GM23338 (cell line): ENCODE measurements around the gene NPHP4. TPM values are rescaled to one million over a fixed set of nuclear protein-coding genes. Genes with fewer than 3 reads are reported as not detected.

Experiments
- ATAC-seq: fragments of 200-7000 bp; cut with Tn5 transposase; 3 replicates; pipeline ENCODE4 v1.9.1; 2020
- DNase-seq: peaks from one replicate; pipeline ENCODE4 v3.0.0-alpha.2; 2015; ENCODE audit warnings: low spot score
- H2AFZ ChIP-seq: fragments of 200-600 bp; sonication (generic); 2 replicates; pipeline ENCODE4 v1.8.0; 2016; ENCODE audit warnings: antibody characterized with exemption, mild to moderate bottlenecking, moderate library complexity
- H3F3A ChIP-seq: fragments of 200-600 bp; sonication (generic); replicated peaks from 2 replicates; pipeline ENCODE4 v1.8.0; 2017; ENCODE audit warnings: antibody characterized with exemption, mixed run types, low read depth
- H3K27ac ChIP-seq: fragments of 200-600 bp; sonication (generic); 2 replicates; pipeline ENCODE4 v1.6.1; 2016; ENCODE audit warnings: low read depth
- H3K27me3 ChIP-seq: fragments of 200-600 bp; sonication (generic); 2 replicates; pipeline ENCODE4 v1.8.0; 2016; ENCODE audit warnings: mild to moderate bottlenecking, mixed run types, moderate library complexity; ENCODE audit not compliant: insufficient read depth
- H3K36me3 ChIP-seq: fragments of 200-600 bp; sonication (generic); 2 replicates; pipeline ENCODE4 v1.8.0; 2016; ENCODE audit warnings: mild to moderate bottlenecking; ENCODE audit not compliant: insufficient read depth
- H3K4me1 ChIP-seq: fragments of 200-600 bp; sonication (generic); 2 replicates; pipeline ENCODE4 v1.8.0; 2016; ENCODE audit warnings: mild to moderate bottlenecking, moderate library complexity; ENCODE audit not compliant: insufficient read depth
- H3K4me2 ChIP-seq: fragments of 200-600 bp; sonication (generic); 2 replicates; pipeline ENCODE4 v1.7.1; 2017; ENCODE audit warnings: mixed run types
- H3K4me3 ChIP-seq: fragments of 200-600 bp; sonication (generic); 2 replicates; pipeline ENCODE4 v1.6.1; 2016; ENCODE audit warnings: mixed run types
- H3K79me2 ChIP-seq: fragments of 200-600 bp; sonication (generic); replicated peaks from 2 replicates; pipeline ENCODE4 v1.8.0; 2017; ENCODE audit warnings: mild to moderate bottlenecking; ENCODE audit not compliant: insufficient read depth
- H3K9me2 ChIP-seq: fragments of 200-600 bp; sonication (generic); 2 replicates; pipeline ENCODE4 v1.8.0; 2017; ENCODE audit not compliant: insufficient read depth
- H4K20me1 ChIP-seq: fragments of 200-600 bp; sonication (generic); replicated peaks from 2 replicates; pipeline ENCODE4 v1.8.0; 2017; ENCODE audit warnings: mild to moderate bottlenecking; ENCODE audit not compliant: insufficient read depth
- H3K27ac Mint-ChIP-seq: 2 replicates; pipeline ENCODE4 v1.8.0; 2020; ENCODE audit warnings: inconsistent platforms, mild to moderate bottlenecking, moderate library complexity, mixed read lengths
- H3K27me3 Mint-ChIP-seq: 3 replicates; pipeline ENCODE4 v1.8.0; 2022; ENCODE audit warnings: low read depth, mild to moderate bottlenecking, moderate library complexity, mixed read lengths, inconsistent platforms; ENCODE audit not compliant: insufficient read depth, poor library complexity
- H3K36me3 Mint-ChIP-seq: 3 replicates; pipeline ENCODE4 v1.8.0; 2021; ENCODE audit warnings: low read depth, mild to moderate bottlenecking, inconsistent platforms, moderate library complexity, mixed read lengths
- H3K4me1 Mint-ChIP-seq: 3 replicates; pipeline ENCODE4 v1.8.0; 2020; ENCODE audit warnings: mild to moderate bottlenecking, inconsistent platforms, mixed read lengths
- H3K4me3 Mint-ChIP-seq: 3 replicates; pipeline ENCODE4 v1.8.0; 2021; ENCODE audit warnings: moderate library complexity, mild to moderate bottlenecking, inconsistent platforms, mixed read lengths
- H3K9me3 Mint-ChIP-seq: 3 replicates; pipeline ENCODE4 v1.8.0; 2020; ENCODE audit warnings: moderate library complexity, mild to moderate bottlenecking, inconsistent platforms, mixed read lengths
- CREB1 ChIP-seq: fragments of 250-450 bp; sonication (Bioruptor Pico); IDR thresholded peaks from 2 replicates; pipeline ENCODE4 v1.5.0; 2020; ENCODE audit warnings: low read depth, mild to moderate bottlenecking, moderate library complexity
- EZH2 ChIP-seq: fragments of 200-600 bp; sonication (generic); IDR thresholded peaks from one replicate; pipeline ENCODE4 v1.8.0; 2017; ENCODE audit warnings: antibody characterized with exemption, mild to moderate bottlenecking, low read depth; ENCODE audit not compliant: unreplicated experiment
- EZH2phosphoT487 ChIP-seq: fragments of 200-600 bp; sonication (generic); IDR thresholded peaks from one replicate; pipeline ENCODE4 v1.8.1; 2018; ENCODE audit warnings: antibody characterized with exemption; ENCODE audit not compliant: unreplicated experiment
- JUNB ChIP-seq: IDR thresholded peaks from one replicate; pipeline ENCODE4 v1.6.1; 2016; ENCODE audit warnings: antibody characterized with exemption; ENCODE audit not compliant: unreplicated experiment
- NANOG ChIP-seq: IDR thresholded peaks from 2 replicates; pipeline ENCODE4 v1.6.1; 2016; ENCODE audit warnings: antibody characterized with exemption, borderline replicate concordance
- POLR2AphosphoS5 ChIP-seq: IDR thresholded peaks from 2 replicates; pipeline ENCODE4 v1.6.1; 2016; ENCODE audit warnings: antibody characterized with exemption, low read depth
- STAT1 ChIP-seq: IDR thresholded peaks from one replicate; pipeline ENCODE4 v1.6.1; 2016; ENCODE audit warnings: antibody characterized with exemption; ENCODE audit not compliant: unreplicated experiment
- ZNF114 ChIP-seq: fragments of 250-450 bp; sonication (Bioruptor Pico); IDR thresholded peaks from 2 replicates; pipeline ENCODE4 v1.5.0; 2020; ENCODE audit warnings: mild to moderate bottlenecking, moderate library complexity
- ZNF331 ChIP-seq: fragments of 250-450 bp; sonication (Bioruptor Pico); IDR thresholded peaks from 2 replicates; pipeline ENCODE4 v1.5.0; 2020; ENCODE audit warnings: low read depth, mild to moderate bottlenecking, moderate library complexity
- polyA plus RNA-seq: library from polyadenylated mRNA; unstranded; fragments of >200 nt; fragmentation: Nextera tagmentation; extraction: Ambion mirVana; gene quantifications from 2 replicates; pipeline ENCODE4 v1.2.1, GENCODE V29; 2016
- total RNA-seq: library from RNA; depleted of rRNA; stranded (reverse); fragments of >200 nt; shearing (Covaris generic); gene quantifications from 2 replicates; pipeline ENCODE4 v1.2.3, GENCODE V29; 2014
- TF ChIP-seq, protein P1 (sequence below): fragments of 250-450 bp; sonication (Bioruptor Pico); IDR thresholded peaks from 2 replicates; pipeline ENCODE4 v1.5.0; 2020; ENCODE audit warnings: mild to moderate bottlenecking, moderate library complexity
- TF ChIP-seq, protein P2 (sequence below), 2 experiments: fragments of 200-600 bp in 1 of 2; sonication (generic) in 1 of 2; conservative IDR thresholded peaks; 2 replicates each; pipeline versions ENCODE4 v1.5.1 to v1.6.1; 2016 to 2017; ENCODE audit warnings: antibody characterized with exemption in 2 of 2, low read depth in 2 of 2, mild to moderate bottlenecking in 2 of 2, moderate library complexity in 1 of 2
- TF ChIP-seq, protein P3 (sequence below): IDR thresholded peaks from 2 replicates; pipeline ENCODE4 v1.6.1; 2016; ENCODE audit warnings: antibody characterized with exemption
- TF ChIP-seq, protein P4 (sequence below): IDR thresholded peaks from one replicate; pipeline ENCODE4 v1.6.1; 2018; ENCODE audit warnings: antibody characterized with exemption; ENCODE audit not compliant: unreplicated experiment

The NPHP4 gene
- total and polyA plus RNA-seq, 2 experiments from 2014 or later = 2.5 to 12.4 TPM

DNA sequence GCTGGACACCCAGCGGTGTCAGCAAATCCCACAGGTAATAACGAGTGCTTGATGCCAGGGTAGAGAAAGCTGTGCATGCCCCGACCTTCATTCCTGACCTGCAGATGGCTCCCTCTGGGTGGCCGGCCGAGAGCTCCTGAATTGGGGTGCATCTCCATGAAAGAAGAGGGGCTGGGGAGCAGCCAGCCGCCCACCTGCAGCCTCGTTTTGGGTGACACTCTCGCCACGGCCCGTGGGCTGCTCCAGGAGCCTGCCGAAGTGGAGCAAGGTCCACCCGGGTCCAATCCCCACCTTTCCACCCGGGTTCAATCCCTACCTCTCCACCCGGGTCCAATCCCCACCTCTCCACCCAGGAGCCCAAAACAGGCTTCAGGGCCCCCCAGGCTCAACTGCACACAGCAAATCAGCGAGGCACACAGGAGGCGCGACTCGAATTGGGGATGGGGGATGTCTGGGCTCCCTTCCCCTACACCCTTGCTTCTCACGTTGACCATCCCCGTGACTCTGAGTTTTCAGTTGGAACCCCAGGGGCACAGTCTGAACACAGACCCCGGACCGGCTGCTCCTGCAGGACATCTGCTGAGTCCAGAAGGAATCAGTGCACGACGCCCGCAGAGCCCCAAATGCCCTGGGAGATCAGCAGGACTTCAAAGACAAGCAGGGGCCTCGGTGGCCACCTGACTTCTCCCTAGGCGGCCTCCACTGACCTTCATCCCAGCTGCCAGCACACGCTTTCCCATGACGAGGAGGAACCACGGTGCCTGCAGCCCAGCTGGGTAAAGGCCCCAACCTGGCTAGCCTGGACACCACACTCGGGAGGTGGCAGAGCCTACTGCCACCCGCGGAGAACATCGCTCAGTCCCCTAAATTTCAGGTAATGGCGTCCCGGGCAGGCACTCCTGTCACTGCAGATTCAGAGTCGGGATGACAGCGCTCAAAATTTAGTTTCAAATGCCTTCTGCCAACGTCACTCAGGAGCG is 159.0 kb downstream of the NPHP4 start:
- no peak overlapping the region for H3K4me3 ChIP-seq
- TF ChIP-seq EZH2phosphoT487 = no peak
- no peak for TF ChIP-seq ZNF114 (CRISPR knock-in tag)
- TF ChIP-seq, protein P1, sequence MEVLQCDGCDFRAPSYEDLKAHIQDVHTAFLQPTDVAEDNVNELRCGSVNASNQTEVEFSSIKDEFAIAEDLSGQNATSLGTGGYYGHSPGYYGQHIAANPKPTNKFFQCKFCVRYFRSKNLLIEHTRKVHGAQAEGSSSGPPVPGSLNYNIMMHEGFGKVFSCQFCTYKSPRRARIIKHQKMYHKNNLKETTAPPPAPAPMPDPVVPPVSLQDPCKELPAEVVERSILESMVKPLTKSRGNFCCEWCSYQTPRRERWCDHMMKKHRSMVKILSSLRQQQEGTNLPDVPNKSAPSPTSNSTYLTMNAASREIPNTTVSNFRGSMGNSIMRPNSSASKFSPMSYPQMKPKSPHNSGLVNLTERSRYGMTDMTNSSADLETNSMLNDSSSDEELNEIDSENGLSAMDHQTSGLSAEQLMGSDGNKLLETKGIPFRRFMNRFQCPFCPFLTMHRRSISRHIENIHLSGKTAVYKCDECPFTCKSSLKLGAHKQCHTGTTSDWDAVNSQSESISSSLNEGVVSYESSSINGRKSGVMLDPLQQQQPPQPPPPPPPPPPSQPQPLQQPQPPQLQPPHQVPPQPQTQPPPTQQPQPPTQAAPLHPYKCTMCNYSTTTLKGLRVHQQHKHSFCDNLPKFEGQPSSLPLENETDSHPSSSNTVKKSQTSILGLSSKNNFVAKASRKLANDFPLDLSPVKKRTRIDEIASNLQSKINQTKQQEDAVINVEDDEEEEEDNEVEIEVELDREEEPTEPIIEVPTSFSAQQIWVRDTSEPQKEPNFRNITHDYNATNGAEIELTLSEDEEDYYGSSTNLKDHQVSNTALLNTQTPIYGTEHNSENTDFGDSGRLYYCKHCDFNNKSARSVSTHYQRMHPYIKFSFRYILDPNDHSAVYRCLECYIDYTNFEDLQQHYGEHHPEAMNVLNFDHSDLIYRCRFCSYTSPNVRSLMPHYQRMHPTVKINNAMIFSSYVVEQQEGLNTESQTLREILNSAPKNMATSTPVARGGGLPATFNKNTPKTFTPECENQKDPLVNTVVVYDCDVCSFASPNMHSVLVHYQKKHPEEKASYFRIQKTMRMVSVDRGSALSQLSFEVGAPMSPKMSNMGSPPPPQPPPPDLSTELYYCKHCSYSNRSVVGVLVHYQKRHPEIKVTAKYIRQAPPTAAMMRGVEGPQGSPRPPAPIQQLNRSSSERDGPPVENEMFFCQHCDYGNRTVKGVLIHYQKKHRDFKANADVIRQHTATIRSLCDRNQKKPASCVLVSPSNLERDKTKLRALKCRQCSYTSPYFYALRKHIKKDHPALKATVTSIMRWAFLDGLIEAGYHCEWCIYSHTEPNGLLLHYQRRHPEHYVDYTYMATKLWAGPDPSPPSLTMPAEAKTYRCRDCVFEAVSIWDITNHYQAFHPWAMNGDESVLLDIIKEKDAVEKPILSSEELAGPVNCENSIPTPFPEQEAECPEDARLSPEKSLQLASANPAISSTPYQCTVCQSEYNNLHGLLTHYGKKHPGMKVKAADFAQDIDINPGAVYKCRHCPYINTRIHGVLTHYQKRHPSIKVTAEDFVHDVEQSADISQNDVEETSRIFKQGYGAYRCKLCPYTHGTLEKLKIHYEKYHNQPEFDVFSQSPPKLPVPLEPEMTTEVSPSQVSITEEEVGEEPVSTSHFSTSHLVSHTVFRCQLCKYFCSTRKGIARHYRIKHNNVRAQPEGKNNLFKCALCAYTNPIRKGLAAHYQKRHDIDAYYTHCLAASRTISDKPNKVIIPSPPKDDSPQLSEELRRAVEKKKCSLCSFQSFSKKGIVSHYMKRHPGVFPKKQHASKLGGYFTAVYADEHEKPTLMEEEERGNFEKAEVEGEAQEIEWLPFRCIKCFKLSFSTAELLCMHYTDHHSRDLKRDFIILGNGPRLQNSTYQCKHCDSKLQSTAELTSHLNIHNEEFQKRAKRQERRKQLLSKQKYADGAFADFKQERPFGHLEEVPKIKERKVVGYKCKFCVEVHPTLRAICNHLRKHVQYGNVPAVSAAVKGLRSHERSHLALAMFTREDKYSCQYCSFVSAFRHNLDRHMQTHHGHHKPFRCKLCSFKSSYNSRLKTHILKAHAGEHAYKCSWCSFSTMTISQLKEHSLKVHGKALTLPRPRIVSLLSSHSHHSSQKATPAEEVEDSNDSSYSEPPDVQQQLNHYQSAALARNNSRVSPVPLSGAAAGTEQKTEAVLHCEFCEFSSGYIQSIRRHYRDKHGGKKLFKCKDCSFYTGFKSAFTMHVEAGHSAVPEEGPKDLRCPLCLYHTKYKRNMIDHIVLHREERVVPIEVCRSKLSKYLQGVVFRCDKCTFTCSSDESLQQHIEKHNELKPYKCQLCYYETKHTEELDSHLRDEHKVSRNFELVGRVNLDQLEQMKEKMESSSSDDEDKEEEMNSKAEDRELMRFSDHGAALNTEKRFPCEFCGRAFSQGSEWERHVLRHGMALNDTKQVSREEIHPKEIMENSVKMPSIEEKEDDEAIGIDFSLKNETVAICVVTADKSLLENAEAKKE (CRISPR knock-in tag) = no peak
- no peak for TF ChIP-seq EZH2
- no peak for TF ChIP-seq POLR2AphosphoS5
- TF ChIP-seq CREB1 (CRISPR knock-in tag) = no peak
- no peak for TF ChIP-seq STAT1
- TF ChIP-seq, protein P2, sequence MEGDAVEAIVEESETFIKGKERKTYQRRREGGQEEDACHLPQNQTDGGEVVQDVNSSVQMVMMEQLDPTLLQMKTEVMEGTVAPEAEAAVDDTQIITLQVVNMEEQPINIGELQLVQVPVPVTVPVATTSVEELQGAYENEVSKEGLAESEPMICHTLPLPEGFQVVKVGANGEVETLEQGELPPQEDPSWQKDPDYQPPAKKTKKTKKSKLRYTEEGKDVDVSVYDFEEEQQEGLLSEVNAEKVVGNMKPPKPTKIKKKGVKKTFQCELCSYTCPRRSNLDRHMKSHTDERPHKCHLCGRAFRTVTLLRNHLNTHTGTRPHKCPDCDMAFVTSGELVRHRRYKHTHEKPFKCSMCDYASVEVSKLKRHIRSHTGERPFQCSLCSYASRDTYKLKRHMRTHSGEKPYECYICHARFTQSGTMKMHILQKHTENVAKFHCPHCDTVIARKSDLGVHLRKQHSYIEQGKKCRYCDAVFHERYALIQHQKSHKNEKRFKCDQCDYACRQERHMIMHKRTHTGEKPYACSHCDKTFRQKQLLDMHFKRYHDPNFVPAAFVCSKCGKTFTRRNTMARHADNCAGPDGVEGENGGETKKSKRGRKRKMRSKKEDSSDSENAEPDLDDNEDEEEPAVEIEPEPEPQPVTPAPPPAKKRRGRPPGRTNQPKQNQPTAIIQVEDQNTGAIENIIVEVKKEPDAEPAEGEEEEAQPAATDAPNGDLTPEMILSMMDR (conservative IDR thresholded peaks at IDR 0.05; ENCODE audit: low read depth in 2 of 2) = no peak
- TF ChIP-seq, protein P3, sequence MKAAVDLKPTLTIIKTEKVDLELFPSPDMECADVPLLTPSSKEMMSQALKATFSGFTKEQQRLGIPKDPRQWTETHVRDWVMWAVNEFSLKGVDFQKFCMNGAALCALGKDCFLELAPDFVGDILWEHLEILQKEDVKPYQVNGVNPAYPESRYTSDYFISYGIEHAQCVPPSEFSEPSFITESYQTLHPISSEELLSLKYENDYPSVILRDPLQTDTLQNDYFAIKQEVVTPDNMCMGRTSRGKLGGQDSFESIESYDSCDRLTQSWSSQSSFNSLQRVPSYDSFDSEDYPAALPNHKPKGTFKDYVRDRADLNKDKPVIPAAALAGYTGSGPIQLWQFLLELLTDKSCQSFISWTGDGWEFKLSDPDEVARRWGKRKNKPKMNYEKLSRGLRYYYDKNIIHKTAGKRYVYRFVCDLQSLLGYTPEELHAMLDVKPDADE = no peak
- TF ChIP-seq, protein P4, sequence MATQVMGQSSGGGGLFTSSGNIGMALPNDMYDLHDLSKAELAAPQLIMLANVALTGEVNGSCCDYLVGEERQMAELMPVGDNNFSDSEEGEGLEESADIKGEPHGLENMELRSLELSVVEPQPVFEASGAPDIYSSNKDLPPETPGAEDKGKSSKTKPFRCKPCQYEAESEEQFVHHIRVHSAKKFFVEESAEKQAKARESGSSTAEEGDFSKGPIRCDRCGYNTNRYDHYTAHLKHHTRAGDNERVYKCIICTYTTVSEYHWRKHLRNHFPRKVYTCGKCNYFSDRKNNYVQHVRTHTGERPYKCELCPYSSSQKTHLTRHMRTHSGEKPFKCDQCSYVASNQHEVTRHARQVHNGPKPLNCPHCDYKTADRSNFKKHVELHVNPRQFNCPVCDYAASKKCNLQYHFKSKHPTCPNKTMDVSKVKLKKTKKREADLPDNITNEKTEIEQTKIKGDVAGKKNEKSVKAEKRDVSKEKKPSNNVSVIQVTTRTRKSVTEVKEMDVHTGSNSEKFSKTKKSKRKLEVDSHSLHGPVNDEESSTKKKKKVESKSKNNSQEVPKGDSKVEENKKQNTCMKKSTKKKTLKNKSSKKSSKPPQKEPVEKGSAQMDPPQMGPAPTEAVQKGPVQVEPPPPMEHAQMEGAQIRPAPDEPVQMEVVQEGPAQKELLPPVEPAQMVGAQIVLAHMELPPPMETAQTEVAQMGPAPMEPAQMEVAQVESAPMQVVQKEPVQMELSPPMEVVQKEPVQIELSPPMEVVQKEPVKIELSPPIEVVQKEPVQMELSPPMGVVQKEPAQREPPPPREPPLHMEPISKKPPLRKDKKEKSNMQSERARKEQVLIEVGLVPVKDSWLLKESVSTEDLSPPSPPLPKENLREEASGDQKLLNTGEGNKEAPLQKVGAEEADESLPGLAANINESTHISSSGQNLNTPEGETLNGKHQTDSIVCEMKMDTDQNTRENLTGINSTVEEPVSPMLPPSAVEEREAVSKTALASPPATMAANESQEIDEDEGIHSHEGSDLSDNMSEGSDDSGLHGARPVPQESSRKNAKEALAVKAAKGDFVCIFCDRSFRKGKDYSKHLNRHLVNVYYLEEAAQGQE = no peak
- TF ChIP-seq ZNF331 (CRISPR knock-in tag) = no peak
- no peak for TF ChIP-seq NANOG
- no peak for TF ChIP-seq JUNB
- DNase-seq (no peak), ATAC-seq (no peak)
- no peaks in the 10 kb centered on the region for H3K9me2 ChIP-seq
- peaks cover 5% of the 10 kb centered on the region for H3K4me1 ChIP-seq
- no peak overlapping the region for H3K27ac Mint-ChIP-seq
- no peak overlapping the region for H2AFZ ChIP-seq
- no peaks in the 10 kb centered on the region for H3K36me3 ChIP-seq
- H3K36me3 Mint-ChIP-seq = peaks cover 5% of the 10 kb centered on the region
- H3K4me1 Mint-ChIP-seq = peaks cover 29% of the 10 kb centered on the region
- peaks cover 26% of the 10 kb centered on the region for H3K27me3 Mint-ChIP-seq
- H3F3A ChIP-seq = no peaks in the 10 kb centered on the region
- no peak overlapping the region for H3K4me3 Mint-ChIP-seq
- H4K20me1 ChIP-seq = no peaks in the 10 kb centered on the region
- H3K4me2 ChIP-seq = no peak overlapping the region
- no peaks in the 10 kb centered on the region for H3K27me3 ChIP-seq
- no peaks in the 10 kb centered on the region for H3K79me2 ChIP-seq
- peaks cover 6% of the 10 kb centered on the region; the same call in 2 of the 3 replicates for H3K9me3 Mint-ChIP-seq
- H3K27ac ChIP-seq = no peak overlapping the region
